ENCODE measurements around the gene AARS2.

DNA sequence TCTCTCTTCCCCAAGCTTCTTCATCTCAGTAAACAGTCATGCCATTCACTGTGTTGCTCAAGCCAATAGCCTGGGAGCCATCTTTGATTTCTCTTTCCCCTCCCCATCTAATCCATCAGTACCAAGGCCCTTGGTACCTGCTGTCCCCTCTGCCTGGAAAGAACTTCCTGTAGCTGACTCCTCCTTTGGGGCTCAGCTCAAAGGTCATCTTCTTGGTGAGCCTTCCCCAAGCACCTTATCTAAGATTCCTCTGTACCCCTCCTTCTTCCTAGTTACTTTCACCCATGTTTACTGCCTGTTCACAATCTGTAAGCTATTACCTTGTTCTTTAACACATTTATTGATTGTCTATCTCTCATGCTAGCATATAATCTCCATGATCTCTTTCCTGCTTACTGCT lies 3.5 kb downstream of the AARS2 start:
- TF ChIP-seq CTCF (conservative IDR thresholded peaks at IDR 0.05) (no peak), ZFX (IDR thresholded peaks at IDR 0.05) (no peak)
